Dermis microvascular lymphatic vessel endothelial cell (primary cell): ENCODE results near the gene YTHDF1. TPM values are rescaled to one million over a fixed set of nuclear protein-coding genes. Genes with fewer than 3 reads are reported as not detected.
A peak's percentile ranks its signal among the peaks of the same experiment; 100 is the strongest.

Source experiments
- DNase-seq, 2 donors: peaks; one replicate each; pipeline versions ENCODE4 v3.0.0 to v3.0.0-alpha.2; 2010; ENCODE audit warnings: low read depth in 2 of 2
- total RNA-seq: library from RNA; depleted of rRNA; stranded (reverse); fragments of >200 nt; gene quantifications from 2 replicates; pipeline ENCODE4 v1.2.1, GENCODE V29; 2014

Gene YTHDF1
- total RNA-seq, 1 donor from 2014 or later: 16.4 TPM

DNA sequence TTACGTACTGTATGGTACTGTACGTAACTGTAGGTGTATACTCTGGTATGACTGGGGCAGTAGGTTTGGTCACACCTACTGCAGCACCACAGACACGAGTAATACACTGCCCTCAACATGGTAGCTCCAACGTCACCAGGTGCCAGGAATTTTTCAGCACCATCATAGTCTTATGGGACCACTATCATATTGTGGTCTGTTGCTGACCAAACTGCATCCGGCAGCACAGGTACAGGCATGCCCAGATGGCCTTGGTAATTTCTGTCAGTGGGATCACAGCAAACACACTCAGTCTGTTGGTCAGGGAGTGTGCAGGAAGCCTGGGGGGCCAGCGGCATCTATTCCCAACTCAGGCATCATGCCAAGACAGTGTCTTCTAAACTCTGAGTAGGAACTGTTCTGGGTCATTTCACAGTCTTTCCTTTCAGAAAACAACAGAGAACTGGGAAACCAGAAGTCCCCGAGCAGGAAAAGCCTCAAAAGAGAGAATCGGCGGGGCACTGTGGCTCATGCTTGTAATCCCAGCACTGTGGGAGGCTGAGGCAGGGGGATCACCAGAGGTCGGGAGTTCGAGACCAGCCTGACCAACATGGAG is 5.8 kb downstream of the YTHDF1 start:
- peak in 1 of 2 donors; percentile 26 for DNase-seq

DNA sequence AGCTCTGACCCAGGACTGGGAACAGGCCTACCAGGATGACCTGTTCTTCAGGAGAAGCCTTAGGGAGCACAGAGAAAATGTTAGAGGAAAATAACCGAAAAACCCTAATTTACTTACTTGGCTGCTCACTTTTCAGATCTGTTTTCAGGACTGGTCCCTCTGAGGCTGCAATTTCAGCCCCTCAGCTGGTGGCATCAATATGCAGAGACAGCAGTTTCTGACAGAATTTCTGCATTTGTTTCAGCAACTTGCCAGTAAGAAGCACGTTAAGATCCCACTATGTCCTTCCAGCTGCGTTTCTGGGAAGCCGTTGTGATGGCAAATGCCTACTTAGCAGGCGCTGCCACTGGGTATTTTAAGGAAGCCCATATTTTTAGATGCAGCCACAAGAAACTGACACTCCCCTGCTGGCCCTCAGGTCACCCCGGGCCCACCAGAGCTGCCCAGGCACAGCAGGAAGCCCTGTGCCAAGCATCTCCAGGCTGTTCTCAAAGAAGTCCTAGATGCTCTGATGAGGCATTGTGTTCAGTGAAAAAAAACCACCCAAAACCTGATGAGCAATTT is 7.5 kb downstream of the YTHDF1 start:
- DNase-seq: no peak

DNA sequence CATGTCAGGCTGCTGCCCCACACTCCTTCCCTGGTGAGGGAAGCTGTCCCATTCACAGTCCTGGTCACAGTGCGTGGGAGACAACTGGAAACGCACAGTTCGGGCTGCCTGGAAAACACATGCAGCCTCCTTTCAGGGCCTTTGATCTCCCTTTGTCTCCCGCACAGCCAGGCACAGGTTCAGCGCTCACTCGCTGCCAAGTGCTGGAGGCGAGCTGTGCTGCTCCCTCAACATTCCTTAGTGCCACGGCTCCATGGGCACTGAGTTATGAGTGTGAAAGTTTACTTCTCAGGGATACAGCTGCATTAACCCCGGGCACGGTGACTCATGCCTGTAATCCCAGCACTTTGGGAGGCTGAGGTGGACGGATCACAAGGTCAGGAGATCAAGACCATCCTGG is 9.1 kb downstream of the YTHDF1 start:
- DNase-seq: no peak

- DNase-seq: no peak
These were observed 10.0 kb downstream of the YTHDF1 start for GRCh38 chr20:63205896-63206295.

DNA sequence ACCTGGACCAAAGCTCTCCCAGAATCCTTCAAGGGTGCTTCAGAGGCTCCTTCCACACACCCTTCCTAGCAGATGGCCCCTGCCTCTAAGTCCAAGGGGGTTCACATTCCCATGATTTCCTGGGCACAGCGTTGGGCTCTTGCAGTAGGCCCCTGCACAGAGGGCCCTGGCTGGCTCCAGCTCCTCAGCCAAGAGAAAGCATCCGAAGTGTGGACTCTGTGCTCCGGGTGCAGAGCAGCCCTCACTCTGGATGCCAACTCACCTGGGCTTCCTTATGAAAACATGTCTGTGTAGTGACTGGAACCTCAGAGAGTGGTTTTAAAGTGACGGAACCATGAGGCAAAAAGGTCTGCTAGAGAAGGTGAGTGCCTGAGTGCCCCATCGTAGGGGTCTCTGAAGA is 11.6 kb downstream of the YTHDF1 start:
- no peak for DNase-seq

- DNase-seq: no peak
These were observed 13.0 kb downstream of the YTHDF1 start for GRCh38 chr20:63202811-63203526.

DNA sequence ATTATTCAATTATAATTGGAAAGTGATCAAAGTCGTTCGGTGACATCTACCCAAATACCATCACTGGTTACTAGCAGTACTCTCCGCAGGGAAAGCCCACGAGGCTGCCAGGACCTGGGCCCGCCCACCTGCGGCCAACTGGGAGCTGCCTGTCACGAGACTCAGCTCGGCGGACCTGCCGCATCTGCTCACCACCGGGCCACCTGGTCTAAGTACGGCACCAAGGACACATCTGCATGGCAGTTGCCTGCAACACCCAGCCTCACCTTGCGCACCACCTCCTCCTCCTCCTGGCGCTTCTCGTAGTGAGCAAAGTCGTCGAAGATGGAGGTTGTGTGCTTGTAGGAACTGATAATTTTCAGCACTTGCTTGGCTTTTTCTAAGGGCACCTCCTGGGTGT is 13.9 kb downstream of the YTHDF1 start:
- DNase-seq: no peak

- DNase-seq: no peak
These were observed 17.3 kb downstream of the YTHDF1 start for GRCh38 chr20:63198606-63199005.

GRCh38 chr20:63196768-63197470 is 19.0 kb downstream of the YTHDF1 start:
- DNase-seq: no peak

DNA sequence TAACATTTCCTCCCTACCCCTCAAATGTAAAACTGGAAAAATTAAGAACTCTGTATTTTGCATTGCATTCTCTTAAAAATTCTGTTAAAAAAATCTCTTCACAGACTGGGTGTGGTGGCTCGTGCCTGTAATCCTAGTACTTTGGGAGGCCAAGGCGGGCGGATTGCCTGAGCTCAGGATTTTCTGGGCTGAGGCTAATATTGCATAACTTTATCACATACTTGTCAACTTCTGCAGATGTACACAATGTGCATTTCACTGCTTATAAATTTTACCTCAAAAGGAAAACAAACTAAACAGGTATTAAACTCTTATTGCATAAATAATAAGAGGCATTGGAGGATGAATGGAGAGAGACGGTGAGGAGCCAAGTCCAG is 21.1 kb downstream of the YTHDF1 start:
- no peak for DNase-seq

DNA sequence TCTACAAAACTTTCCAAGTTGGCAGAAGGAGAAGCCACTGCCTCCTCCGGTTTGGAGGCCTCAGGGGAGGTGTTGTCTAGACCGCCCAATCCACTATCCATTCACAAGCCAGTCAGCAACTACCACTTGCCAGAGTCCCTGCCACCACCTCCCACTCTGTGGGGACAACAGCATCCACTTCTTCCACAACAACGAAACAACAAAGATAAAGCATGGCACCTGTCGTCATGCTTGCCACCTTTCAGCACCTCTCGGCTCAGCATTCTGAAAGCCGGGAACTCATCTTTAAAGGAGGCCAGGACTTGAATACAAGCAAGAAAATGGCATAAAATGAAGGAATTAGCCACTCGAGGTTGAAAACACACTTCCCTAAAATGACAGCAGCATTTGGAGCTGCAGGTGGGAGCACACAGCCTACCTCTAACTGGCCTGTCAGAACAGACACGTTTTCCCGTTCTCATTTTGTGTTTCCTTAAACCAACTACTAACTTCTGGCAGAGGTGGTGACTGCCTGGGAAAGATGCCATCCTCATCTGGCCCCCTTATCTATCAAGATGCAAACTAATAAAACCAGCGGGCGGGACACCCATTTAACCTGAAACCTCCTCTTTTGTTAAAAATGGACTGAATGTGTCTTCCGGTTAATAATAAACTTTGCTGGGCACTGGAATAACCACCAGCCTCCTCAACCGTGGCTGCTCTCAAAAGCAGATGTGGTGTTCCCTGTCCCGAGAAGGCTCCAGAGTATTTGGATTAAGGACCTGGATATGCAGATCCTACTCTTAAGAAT is 21.7 kb downstream of the YTHDF1 start:
- no peak for DNase-seq

- DNase-seq: no peak
These were observed 23.2 kb downstream of the YTHDF1 start for GRCh38 chr20:63192721-63193120.

GRCh38 chr20:63191400-63191799 is 24.5 kb downstream of the YTHDF1 start:
- DNase-seq: peak; percentile 55 to 58

DNA sequence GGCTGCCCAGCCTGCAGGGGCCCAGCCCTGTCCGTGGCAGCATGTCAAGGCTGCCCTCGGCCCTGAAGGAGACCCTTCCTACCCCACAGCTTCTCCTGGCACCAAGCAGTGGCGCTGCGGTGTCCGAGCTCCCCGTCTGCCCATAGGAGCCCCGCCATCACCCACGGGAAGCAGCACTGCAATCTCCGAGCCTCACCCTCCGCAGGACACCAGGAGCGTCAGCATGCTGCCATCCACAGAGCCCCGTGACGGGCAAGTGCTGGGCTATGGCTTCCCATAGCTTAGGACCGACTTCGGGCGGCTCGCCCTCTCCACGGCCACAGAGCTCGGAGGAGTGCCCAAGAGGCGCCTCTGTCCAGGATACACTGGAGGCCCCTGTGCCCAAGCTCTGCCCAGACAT is 25.1 kb downstream of the YTHDF1 start:
- no peak for DNase-seq

DNA sequence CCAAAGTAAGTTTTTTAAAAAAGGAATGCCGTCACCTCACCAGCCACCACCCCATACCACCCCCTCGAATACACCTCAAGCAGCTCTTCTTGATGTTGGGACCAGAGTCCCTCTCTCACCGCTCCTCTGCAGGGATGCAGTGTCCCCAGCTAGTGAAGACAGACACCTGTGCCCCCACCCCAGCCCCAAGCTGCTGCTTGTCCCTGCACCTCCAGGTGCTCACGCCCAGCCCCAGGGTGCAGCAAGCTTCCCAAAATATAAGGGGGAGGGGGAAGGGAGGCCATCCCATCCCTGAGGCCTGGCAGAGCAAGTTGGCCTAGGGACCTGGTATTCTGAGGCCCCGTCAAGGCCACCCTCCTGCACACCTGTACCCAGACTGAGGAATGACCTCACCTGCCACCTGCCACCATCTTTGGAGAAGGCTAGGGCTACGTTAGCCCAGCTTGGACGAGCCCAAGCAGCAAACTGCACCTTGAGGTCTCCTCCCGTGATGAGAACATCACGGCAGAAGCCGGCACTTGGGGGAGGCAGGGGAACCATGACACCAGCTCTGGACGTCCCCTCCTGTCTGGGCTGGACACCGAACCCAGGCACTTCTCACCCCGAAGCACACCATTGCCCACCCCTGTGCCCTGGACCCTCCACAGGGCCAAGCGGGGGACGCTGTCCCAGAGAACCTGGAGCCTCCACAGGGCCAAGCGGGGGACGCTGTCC is 25.9 kb downstream of the YTHDF1 start:
- no peak for DNase-seq

DNA sequence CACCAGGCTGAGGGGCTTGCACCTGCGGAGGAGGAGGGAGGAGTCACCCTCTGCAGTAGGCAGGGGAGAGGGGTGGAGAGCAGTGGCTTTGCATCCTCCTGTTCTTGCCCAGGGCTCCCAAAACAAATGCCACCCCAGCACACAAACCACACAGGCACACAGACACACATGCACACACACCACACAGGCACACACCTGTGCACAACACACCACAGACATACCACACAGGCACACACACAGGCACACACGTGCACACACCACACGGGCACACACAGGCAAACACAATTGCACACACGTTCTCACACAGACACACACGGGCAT is 26.6 kb downstream of the YTHDF1 start:
- DNase-seq: no peak

DNA sequence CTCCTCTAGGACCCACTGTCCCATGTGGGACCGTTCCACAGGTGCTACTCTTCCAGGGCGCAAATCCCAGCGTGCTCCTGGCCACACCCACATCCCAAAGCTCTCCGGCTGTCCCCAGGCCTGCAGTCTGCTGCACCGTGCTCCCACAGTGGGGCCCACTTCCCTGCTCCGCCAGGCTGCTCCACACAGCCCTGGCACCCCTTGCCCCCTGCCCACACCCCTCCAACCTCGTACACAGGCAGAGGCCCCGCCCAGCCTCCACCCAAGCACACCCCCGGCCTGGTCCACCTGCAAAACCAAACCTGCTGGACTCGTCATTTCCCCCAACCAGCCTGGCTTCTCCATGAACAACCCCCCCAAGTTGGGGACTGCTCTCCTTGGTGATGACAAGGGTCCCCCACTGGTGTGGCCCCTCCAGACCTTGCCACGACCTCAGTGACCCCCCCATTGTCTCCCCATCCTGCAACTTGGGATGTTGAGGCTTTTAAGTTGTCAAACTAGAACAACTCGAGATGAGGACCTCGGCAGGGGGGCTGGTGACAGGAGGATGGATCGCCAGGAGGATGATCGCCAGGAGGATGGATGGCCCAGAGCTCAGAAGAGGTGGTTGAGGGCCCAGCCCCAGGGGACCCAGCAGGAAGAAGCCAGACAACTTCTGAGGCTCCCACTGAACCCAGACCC is 27.1 kb downstream of the YTHDF1 start:
- no peak for DNase-seq

- no peak for DNase-seq
These were observed 27.8 kb downstream of the YTHDF1 start for GRCh38 chr20:63188159-63188442.

- DNase-seq: no peak
These were observed 28.4 kb downstream of the YTHDF1 start for GRCh38 chr20:63187338-63188158.
